Measurements from ENCODE around the gene ARID5A. TPM values are rescaled to one million over a fixed set of nuclear protein-coding genes. Genes with fewer than 3 reads are reported as not detected.

The ARID5A gene
- total RNA-seq, 3 donors from 2014 or later = 4.8 to 17.6 (median 10.3) TPM

GRCh38 chr2:96601382-96602292 lies 65.1 kb downstream of the ARID5A start:
- intact Hi-C loops (cut with DNase I, micrococcal nuclease) = no loop called here
- DNase-seq = peak in 1 of 3 donors; percentile 14

More at GRCh38 chr2:96601382-96602292, 65.1 kb downstream of the ARID5A start:
- Histone ChIP-seq H3K36me3 (ENCODE audit: low read depth) (peaks cover 9% of the 10 kb centered on the region), H3K4me3 (no peak overlapping the region), H3K9me3 (no peaks in the 10 kb centered on the region), H3K4me1 (ENCODE audit: low read depth) (no peaks in the 10 kb centered on the region)
- no peak for TF ChIP-seq CTCF (IDR thresholded peaks at IDR 0.05)
- ATAC-seq = peak; percentile 51

Other genes starting within 250 kb of the ARID5A start
- gene SNRNP200, start 231.2 kb upstream of the ARID5A start, total RNA-seq = 100 to 1,000 TPM in 2 of 3 donors, 10 to 100 TPM in 1; 95.8 to 113 (median 106) TPM
- 1 to 10 TPM in 2 of 3 donors, under 1 TPM in 1; 0.43 to 1.4 (median 1.3) TPM for gene ITPRIPL1, start 211.4 kb upstream of the ARID5A start, total RNA-seq
- 10 to 100 TPM in 1 of 3 donors, 1 to 10 TPM in 2; 2.8 to 13.4 (median 4.6) TPM for gene NCAPH, start 201.0 kb upstream of the ARID5A start, total RNA-seq
- gene NEURL3, start 31.4 kb upstream of the ARID5A start, total RNA-seq = 1 to 10 TPM; 2.1 to 5.2 (median 2.3) TPM
- gene KANSL3, start 101.6 kb downstream of the ARID5A start, total RNA-seq = 10 to 100 TPM; 36.1 to 64.7 (median 49.2) TPM
- gene FER1L5, start 106.0 kb downstream of the ARID5A start, total RNA-seq = under 1 TPM in 1 of 3 donors, not detected in 2; 0.09 TPM
- gene LMAN2L, start 203.3 kb downstream of the ARID5A start, total RNA-seq = 10 to 100 TPM; 11.2 to 21.0 (median 14.2) TPM
- 100 to 1,000 TPM in 2 of 3 donors, 10 to 100 TPM in 1; 53.4 to 134 (median 101) TPM for gene CNNM4, start 224.2 kb downstream of the ARID5A start, total RNA-seq

All from mucosa of descending colon (tissue), 3 donors.